Activated gamma-delta T cell treated with Interleukin-2 at 50 U/mL for 16 hours (primary cell): ENCODE results near the gene ZNF227.
"Not testable (repeated sequence)": the region's sequence is repeated elsewhere in the genome, so short reads cannot be mapped to it uniquely, and the experiment has no call there.

Source experiments
- DNase-seq: peaks from one replicate; pipeline ENCODE4 v3.0.0-alpha.2; 2020

Gene ZNF227

GRCh38 chr19:44253392-44253791 lies 41.1 kb downstream of the ZNF227 start:
- DNase-seq = not testable (repeated sequence)

- DNase-seq = no peak
Measured at GRCh38 chr19:44254496-44254895, 42.2 kb downstream of the ZNF227 start.

GRCh38 chr19:44255705-44256411 lies 43.5 kb downstream of the ZNF227 start:
- DNase-seq = no peak

- no peak for DNase-seq
Measured at GRCh38 chr19:44258136-44258535, 45.8 kb downstream of the ZNF227 start.

- DNase-seq = no peak
Measured at GRCh38 chr19:44258835-44259413, 46.6 kb downstream of the ZNF227 start.

- DNase-seq = no peak
Measured at GRCh38 chr19:44260343-44260681, 48.0 kb downstream of the ZNF227 start.

- DNase-seq = no peak
Measured at GRCh38 chr19:44260695-44261446, 48.5 kb downstream of the ZNF227 start.

GRCh38 chr19:44277331-44277730 lies 65.0 kb downstream of the ZNF227 start:
- no peak for DNase-seq

- no peak for DNase-seq
Measured at GRCh38 chr19:44278181-44278690, 65.9 kb downstream of the ZNF227 start.

- no peak for DNase-seq
Measured at GRCh38 chr19:44280916-44281315, 68.6 kb downstream of the ZNF227 start.

GRCh38 chr19:44282846-44283245 lies 70.5 kb downstream of the ZNF227 start:
- DNase-seq = no peak

- no peak for DNase-seq
Measured at GRCh38 chr19:44284968-44285367, 72.6 kb downstream of the ZNF227 start.
